GM12878 (cell line): ENCODE results near the gene GOLGA5. TPM values are rescaled to one million over a fixed set of nuclear protein-coding genes. Genes with fewer than 3 reads are reported as not detected.

Experiments
- ATAC-seq: fragments of 200-7000 bp; cut with Tn5 transposase; 3 replicates; pipeline ENCODE4 v1.9.1; 2020; ENCODE audit warnings: mild to moderate bottlenecking, moderate library complexity
- BruUV-seq: library from RNA; stranded (reverse); fragments of 400-500 nt; replicated peaks from 2 replicates; lab custom pipeline; 2021; lab: Mats Ljungman, UMichigan
- CTCF ChIA-PET: fragments of 300-600 bp; sonication (Branson Sonifier 250); formaldehyde crosslinking; extraction: SDS; loops from one replicate; lab custom pipeline; 2021; ENCODE audit warnings: inconsistent platforms; lab: Yijun Ruan, JAX
- POLR2A ChIA-PET: fragments of 350-600 bp; formaldehyde crosslinking; extraction: SDS; loops from one replicate; lab custom pipeline; 2021; ENCODE audit warnings: inconsistent platforms; lab: Charles Lee
- RAD21 ChIA-PET: fragments of 300-600 bp; sonication (Branson Sonifier 250); formaldehyde crosslinking; loops from one replicate; lab custom pipeline; 2023; ENCODE audit warnings: antibody characterized with exemption; ENCODE audit not compliant: unreplicated experiment; lab: Charles Lee
- SMC1A ChIA-PET: fragments of 300-600 bp; sonication (Branson Sonifier 250); formaldehyde crosslinking; loops from one replicate; lab custom pipeline; 2023; ENCODE audit not compliant: unreplicated experiment, uncharacterized antibody; lab: Charles Lee
- DNase-seq: peaks from one replicate; pipeline ENCODE4 v3.0.0-alpha.2; 2011; ENCODE audit warnings: low read depth, low spot score
- FAIRE-seq: peaks from 3 replicates; lab custom pipeline; 2011; peaks lifted over from hg19 to GRCh38; lab: Jason Lieb, UNC
- H2AFZ ChIP-seq: 2 replicates; pipeline ENCODE4 v1.6.0; 2011; ENCODE audit warnings: low read depth, low read length, control low read depth; ENCODE audit not compliant: control insufficient read depth
- H3K27ac ChIP-seq: 2 replicates; pipeline ENCODE4 v1.5.1; 2011; ENCODE audit warnings: control low read depth; ENCODE audit not compliant: control insufficient read depth, insufficient read depth
- H3K27me3 ChIP-seq, 2 experiments: replicated peaks in 1 of 2; 2 replicates each; pipeline versions ENCODE4 v1.6.0 to v1.6.1; 2011; ENCODE audit warnings: low read length in 1 of 2; ENCODE audit not compliant: control insufficient read depth in 2 of 2, insufficient read depth in 2 of 2
- H3K36me3 ChIP-seq, 2 experiments: 2 replicates each; pipeline ENCODE4 v1.5.1; 2011; ENCODE audit warnings: low read length in 1 of 2; ENCODE audit not compliant: control insufficient read depth in 2 of 2, insufficient read depth in 2 of 2
- H3K4me1 ChIP-seq: 2 replicates; pipeline ENCODE4 v1.6.1; 2011; ENCODE audit warnings: mild to moderate bottlenecking, low read length, moderate library complexity, mixed read lengths; ENCODE audit not compliant: control insufficient read depth, insufficient read depth
- H3K4me2 ChIP-seq: 2 replicates; pipeline ENCODE4 v1.6.0; 2011; ENCODE audit warnings: control low read depth; ENCODE audit not compliant: control insufficient read depth, insufficient read depth
- H3K4me3 ChIP-seq: fragments of 200-600 bp; sonication (generic); 2 replicates; pipeline ENCODE4 v1.5.1; 2016
- H3K79me2 ChIP-seq: 2 replicates; pipeline ENCODE4 v1.6.0; 2011; ENCODE audit warnings: low read length; ENCODE audit not compliant: control insufficient read depth, insufficient read depth
- H3K9ac ChIP-seq: 2 replicates; pipeline ENCODE4 v1.8.0; 2011; ENCODE audit warnings: low read length, control low read depth, mixed read lengths; ENCODE audit not compliant: control insufficient read depth, insufficient read depth
- H3K9me3 ChIP-seq: replicated peaks from 3 replicates; pipeline ENCODE4 v1.5.1; 2011; ENCODE audit warnings: mild to moderate bottlenecking, low read length; ENCODE audit not compliant: control insufficient read depth, insufficient read depth
- H4K20me1 ChIP-seq: 2 replicates; pipeline ENCODE4 v1.6.0; 2011; ENCODE audit not compliant: control insufficient read depth, insufficient read depth
- ATF3 ChIP-seq: IDR thresholded peaks from 2 replicates; pipeline ENCODE4 v1.6.1; 2011; ENCODE audit warnings: low read depth, mild to moderate bottlenecking, low read length, moderate library complexity, borderline replicate concordance; ENCODE audit errors: extremely low read depth
- NFXL1 ChIP-seq: fragments of 450-650 bp; IDR thresholded peaks from 2 replicates; pipeline ENCODE4 v1.6.1; 2017; ENCODE audit warnings: antibody characterized with exemption, mild to moderate bottlenecking, borderline replicate concordance
- NFYB ChIP-seq: IDR thresholded peaks from 2 replicates; pipeline ENCODE4 v1.6.1; 2011; ENCODE audit warnings: low read depth, mild to moderate bottlenecking, low read length, improper control_type of control experiment, moderate library complexity; ENCODE audit not compliant: insufficient read depth
- POLR2A ChIP-seq: IDR thresholded peaks from 2 replicates; pipeline ENCODE4 v1.6.1; 2011; ENCODE audit warnings: low read depth, mild to moderate bottlenecking, low read length
- TAF1 ChIP-seq: IDR thresholded peaks from 2 replicates; pipeline ENCODE4 v1.6.1; 2011; ENCODE audit warnings: mild to moderate bottlenecking, low read depth, low read length, borderline replicate concordance
- WGBS: methylation state at CpG from one replicate; pipeline ENCODE4 v1.1.6; 2016; ENCODE audit warnings: low lambda C conversion rate; ENCODE audit not compliant: insufficient replicate concordance, insufficient coverage; ENCODE audit errors: missing lambda C conversion rate; 5-methylcytosine and 5-hydroxymethylcytosine counted together
- in situ Hi-C: fragments of 300-500 bp; cut with MboI; formaldehyde crosslinking; loops from 9 replicates; pipeline ENCODE4 v1.14.3; 2018; ENCODE audit warnings: mixed read lengths
- intact Hi-C: fragments of 100-400 bp; cut with micrococcal nuclease; formaldehyde crosslinking; loops from one replicate; pipeline ENCODE4 v1.14.2; 2022; ENCODE audit not compliant: unreplicated experiment
- polyA plus RNA-seq, 11 experiments: library from polyadenylated mRNA; depleted of rRNA in 4 of 11; unstranded in 6 of 11; stranded (reverse) in 5 of 11; fragments of >200 nt; fragmentation: Nextera tagmentation in 4 of 11; fragmentation: Illumina TruSeq in 1 of 11; extraction: Ambion mirVana in 4 of 11; extraction: Trizol in 1 of 11; gene quantifications; 1 replicate in 1 of 11; 2 replicates in 10 of 11; pipeline versions ENCODE4 v1.2.1 to v1.2.3, GENCODE V29; 2011 to 2016; ENCODE audit warnings: inconsistent platforms in 2 of 11, missing spikeins in 2 of 11, low read depth in 1 of 11
- total RNA-seq, 4 experiments: library from RNA; depleted of rRNA in 3 of 4; stranded (reverse); fragments of >200 nt in 3 of 4; fragmentation: Illumina TruSeq in 1 of 4; extraction: Trizol in 1 of 4; gene quantifications; 2 replicates each; pipeline versions ENCODE4 v1.2.1 to v1.2.3, GENCODE V29; 2013 to 2021
- TF ChIP-seq, protein P1 (sequence below): IDR thresholded peaks from 2 replicates; pipeline ENCODE4 v1.6.1; 2011; ENCODE audit warnings: mild to moderate bottlenecking, low read depth, low read length, moderate library complexity; ENCODE audit not compliant: insufficient replicate concordance
- TF ChIP-seq, protein P2 (sequence below): IDR thresholded peaks from 2 replicates; pipeline ENCODE4 v1.6.1; 2012; ENCODE audit warnings: low read depth, low read length, improper control_type of control experiment

GOLGA5 gene
- total and polyA plus RNA-seq, 10 of the 15 experiments (the other 5 are each of a cell fraction or from before 2014, with no cell fraction given), result 10.9 to 30.1 (median 19.7) TPM

DNA sequence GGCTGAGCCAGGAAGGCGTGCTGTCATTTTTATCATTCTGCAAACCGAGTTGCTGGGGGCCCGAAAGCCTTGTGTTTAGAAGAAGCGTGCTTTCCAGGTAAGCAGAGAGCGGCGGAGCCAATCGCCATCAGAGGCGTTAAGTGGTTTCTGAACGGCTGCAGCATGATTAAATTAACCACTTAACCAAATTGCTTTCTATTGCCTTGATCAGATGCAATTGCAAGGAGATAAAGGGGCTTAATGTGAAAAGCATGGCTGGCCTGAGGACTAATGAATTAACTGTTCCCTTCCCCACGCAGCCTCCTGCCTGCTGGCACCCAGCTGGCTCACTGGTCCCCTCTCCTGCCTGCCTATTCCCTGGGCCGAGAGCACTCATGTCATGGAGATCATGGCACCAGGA, 92.2 kb downstream of the GOLGA5 start:
- no peak overlapping the region for H3K27ac ChIP-seq
- no peaks in the 10 kb centered on the region; a peak in 3 of 4 replicates for H3K27me3 ChIP-seq
- DNase-seq, result no peak
- H3K79me2 ChIP-seq, result no peaks in the 10 kb centered on the region
- WGBS, result 41% methylated on average over 11 of the region's 11 CpGs
- no peaks in the 10 kb centered on the region for H3K4me1 ChIP-seq
- POLR2A ChIA-PET, result no interaction called here
- no peaks in the 10 kb centered on the region for H3K9me3 ChIP-seq
- no peak overlapping the region for H3K4me2 ChIP-seq
- CTCF ChIA-PET, result interaction anchor here (0.6 kb wide), 1 partner anchor 156 kb away, joined by 3 read pairs; no protein-coding TSS in a partner anchor
- in situ Hi-C loops, result no loop called here
- no peak for FAIRE-seq
- no peaks in the 10 kb centered on the region for H3K36me3 ChIP-seq
- no peak for TF ChIP-seq NFYB
- TF ChIP-seq, all 136 proteins: peak for 0
- no peak overlapping the region for H2AFZ ChIP-seq
- BruUV-seq, result no TSS peak
- intact Hi-C loops, result no loop called here
- H4K20me1 ChIP-seq, result no peaks in the 10 kb centered on the region
- RAD21 ChIA-PET, result no interaction called here
- no peak overlapping the region for H3K4me3 ChIP-seq
- H3K9ac ChIP-seq, result no peak overlapping the region
- ATAC-seq, result no peak
- SMC1A ChIA-PET, result no interaction called here

DNA sequence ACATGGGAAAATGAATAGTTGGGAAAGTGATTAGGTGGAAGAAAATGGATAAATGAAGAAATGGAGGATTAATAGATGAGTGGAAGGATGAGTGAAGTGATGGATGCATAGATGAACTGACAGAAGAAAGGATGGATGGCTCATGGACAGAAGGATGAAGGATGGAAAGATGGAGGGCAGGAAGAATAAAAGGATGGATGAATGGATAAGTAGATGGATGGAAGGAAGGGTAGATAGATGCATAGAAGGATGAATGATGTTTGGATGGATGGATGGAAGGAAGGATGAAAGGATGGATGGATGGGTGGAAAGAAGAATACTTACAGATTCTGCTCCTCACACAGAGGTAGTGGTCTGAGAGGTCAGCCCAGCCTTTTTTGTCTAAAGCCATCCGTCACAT, 93.1 kb downstream of the GOLGA5 start:
- WGBS, result 81% methylated on average over 1 of the region's 1 CpG
- in situ Hi-C loops, result no loop called here
- H3K27me3 ChIP-seq, result no peaks in the 10 kb centered on the region; a peak in 3 of 4 replicates
- no peaks in the 10 kb centered on the region for H3K79me2 ChIP-seq
- no peaks in the 10 kb centered on the region for H4K20me1 ChIP-seq
- H3K4me1 ChIP-seq, result no peaks in the 10 kb centered on the region
- no TSS peak for BruUV-seq
- ChIA-PET POLR2A (no interaction called here), RAD21 (no interaction called here), CTCF (no interaction called here), SMC1A (no interaction called here)
- FAIRE-seq, result no peak
- H3K36me3 ChIP-seq, result no peaks in the 10 kb centered on the region
- no peak overlapping the region for H3K4me3 ChIP-seq
- H3K4me2 ChIP-seq, result no peak overlapping the region
- no peaks in the 10 kb centered on the region; the same call in 2 of the 3 replicates for H3K9me3 ChIP-seq
- no peak for ATAC-seq
- intact Hi-C loops, result no loop called here
- H3K9ac ChIP-seq, result no peak overlapping the region
- no peak for DNase-seq
- H2AFZ ChIP-seq, result no peak overlapping the region
- no peak overlapping the region for H3K27ac ChIP-seq
- TF ChIP-seq NFXL1 (no peak), POLR2A (no peak), TAF1 (no peak), ATF3 (no peak)
- TF ChIP-seq, protein P1, sequence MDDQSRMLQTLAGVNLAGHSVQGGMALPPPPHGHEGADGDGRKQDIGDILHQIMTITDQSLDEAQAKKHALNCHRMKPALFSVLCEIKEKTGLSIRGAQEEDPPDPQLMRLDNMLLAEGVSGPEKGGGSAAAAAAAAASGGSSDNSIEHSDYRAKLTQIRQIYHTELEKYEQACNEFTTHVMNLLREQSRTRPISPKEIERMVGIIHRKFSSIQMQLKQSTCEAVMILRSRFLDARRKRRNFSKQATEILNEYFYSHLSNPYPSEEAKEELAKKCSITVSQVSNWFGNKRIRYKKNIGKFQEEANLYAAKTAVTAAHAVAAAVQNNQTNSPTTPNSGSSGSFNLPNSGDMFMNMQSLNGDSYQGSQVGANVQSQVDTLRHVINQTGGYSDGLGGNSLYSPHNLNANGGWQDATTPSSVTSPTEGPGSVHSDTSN, result no peak
- TF ChIP-seq, protein P2, sequence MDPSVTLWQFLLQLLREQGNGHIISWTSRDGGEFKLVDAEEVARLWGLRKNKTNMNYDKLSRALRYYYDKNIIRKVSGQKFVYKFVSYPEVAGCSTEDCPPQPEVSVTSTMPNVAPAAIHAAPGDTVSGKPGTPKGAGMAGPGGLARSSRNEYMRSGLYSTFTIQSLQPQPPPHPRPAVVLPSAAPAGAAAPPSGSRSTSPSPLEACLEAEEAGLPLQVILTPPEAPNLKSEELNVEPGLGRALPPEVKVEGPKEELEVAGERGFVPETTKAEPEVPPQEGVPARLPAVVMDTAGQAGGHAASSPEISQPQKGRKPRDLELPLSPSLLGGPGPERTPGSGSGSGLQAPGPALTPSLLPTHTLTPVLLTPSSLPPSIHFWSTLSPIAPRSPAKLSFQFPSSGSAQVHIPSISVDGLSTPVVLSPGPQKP, result no peak
